GM23248 (cell line): ENCODE measurements around the gene CCDC188. TPM values are rescaled to one million over a fixed set of nuclear protein-coding genes. Genes with fewer than 3 reads are reported as not detected.

Experiments
- DNase-seq: peaks from one replicate; pipeline ENCODE4 v3.0.0-alpha.2; 2015
- H2AFZ ChIP-seq: fragments of 200-600 bp; sonication (generic); 2 replicates; pipeline ENCODE4 v1.6.1; 2016; ENCODE audit warnings: antibody characterized with exemption
- H3F3A ChIP-seq: fragments of 200-600 bp; sonication (generic); 2 replicates; pipeline ENCODE4 v1.6.1; 2016; ENCODE audit warnings: mild to moderate bottlenecking, antibody characterized with exemption, mixed run types; ENCODE audit not compliant: insufficient read depth
- H3K27ac ChIP-seq: fragments of 200-600 bp; sonication (generic); 2 replicates; pipeline ENCODE4 v1.5.1; 2016; ENCODE audit warnings: mild to moderate bottlenecking
- H3K27me3 ChIP-seq: fragments of 200-600 bp; sonication (generic); replicated peaks from 2 replicates; pipeline ENCODE4 v1.6.1; 2016; ENCODE audit warnings: mild to moderate bottlenecking; ENCODE audit not compliant: insufficient read depth
- H3K36me3 ChIP-seq: fragments of 200-600 bp; sonication (generic); 2 replicates; pipeline ENCODE4 v1.6.1; 2016; ENCODE audit warnings: low read depth, mild to moderate bottlenecking
- H3K4me1 ChIP-seq: fragments of 200-600 bp; sonication (generic); 2 replicates; pipeline ENCODE4 v1.6.1; 2016; ENCODE audit warnings: mild to moderate bottlenecking; ENCODE audit not compliant: insufficient read depth
- H3K4me2 ChIP-seq: fragments of 200-600 bp; sonication (generic); one replicate; pipeline ENCODE4 v1.6.1; 2016; ENCODE audit warnings: mild to moderate bottlenecking; ENCODE audit not compliant: unreplicated experiment
- H3K4me3 ChIP-seq: fragments of 200-600 bp; sonication (generic); 2 replicates; pipeline ENCODE4 v1.5.1; 2016; ENCODE audit warnings: mild to moderate bottlenecking
- H3K79me2 ChIP-seq: fragments of 200-600 bp; sonication (generic); 2 replicates; pipeline ENCODE4 v1.6.1; 2016; ENCODE audit warnings: mild to moderate bottlenecking; ENCODE audit not compliant: insufficient read depth
- H3K9ac ChIP-seq: fragments of 200-600 bp; sonication (generic); 2 replicates; pipeline ENCODE4 v1.6.1; 2016; ENCODE audit warnings: mild to moderate bottlenecking
- H3K9me2 ChIP-seq: fragments of 200-600 bp; sonication (generic); 2 replicates; pipeline ENCODE4 v1.6.1; 2016; ENCODE audit warnings: mixed run types, mild to moderate bottlenecking, moderate library complexity; ENCODE audit not compliant: insufficient read depth
- H3K9me3 ChIP-seq: fragments of 200-600 bp; sonication (generic); one replicate; pipeline ENCODE4 v1.6.1; 2017; ENCODE audit warnings: low read depth
- H4K20me1 ChIP-seq: fragments of 200-600 bp; sonication (generic); 2 replicates; pipeline ENCODE4 v1.6.0; 2016; ENCODE audit not compliant: insufficient read depth
- EZH2 ChIP-seq: fragments of 200-600 bp; sonication (generic); IDR thresholded peaks from 2 replicates; pipeline ENCODE4 v1.6.1; 2018; ENCODE audit warnings: antibody characterized with exemption, mild to moderate bottlenecking; ENCODE audit not compliant: insufficient read depth, poor library complexity, severe bottlenecking
- EZH2phosphoT487 ChIP-seq: fragments of 200-600 bp; sonication (generic); IDR thresholded peaks from 2 replicates; pipeline ENCODE4 v1.6.1; 2018; ENCODE audit warnings: antibody characterized with exemption, moderate library complexity, mild to moderate bottlenecking, low read depth; ENCODE audit not compliant: insufficient read depth
- WGBS, 2 experiments: methylation state at CpG; one replicate each; pipeline ENCODE4 v1.1.6; 2015 to 2017; ENCODE audit warnings: low lambda C conversion rate in 2 of 2, low coverage in 1 of 2; ENCODE audit errors: missing lambda C conversion rate in 2 of 2; 5-methylcytosine and 5-hydroxymethylcytosine counted together
- in situ Hi-C: fragments of 300-500 bp; cut with MboI; formaldehyde crosslinking; loops from 2 replicates; pipeline ENCODE4 v1.15.0; 2020
- polyA plus RNA-seq: library from polyadenylated mRNA; unstranded; fragments of >200 nt; fragmentation: Nextera tagmentation; extraction: Ambion mirVana; gene quantifications from 2 replicates; pipeline ENCODE4 v1.2.1, GENCODE V29; 2016
- total RNA-seq: library from RNA; depleted of rRNA; stranded (reverse); fragments of >200 nt; shearing (Covaris generic); gene quantifications from 2 replicates; pipeline ENCODE4 v1.2.3, GENCODE V29; 2014

Gene CCDC188
- total and polyA plus RNA-seq, 2 experiments from 2014 or later = 1.2 to 1.8 TPM

- 87 to 95% methylated on average over 10 to 13 of the region's 22 CpGs for WGBS, 2 experiments
- in situ Hi-C loops = no loop called here
- H3K9me2 ChIP-seq = no peaks in the 10 kb centered on the region
- H4K20me1 ChIP-seq = no peaks in the 10 kb centered on the region
- H3F3A ChIP-seq = peaks cover 6% of the 10 kb centered on the region; the same call in 1 of the 2 replicates
- H3K27ac ChIP-seq = no peak overlapping the region
- no peak for DNase-seq
- H3K9me3 ChIP-seq = no peaks in the 10 kb centered on the region
- peaks cover 6% of the 10 kb centered on the region for H3K4me1 ChIP-seq
- no peak overlapping the region for H2AFZ ChIP-seq
- no peak overlapping the region for H3K4me3 ChIP-seq
- H3K27me3 ChIP-seq = no peaks in the 10 kb centered on the region
- H3K9ac ChIP-seq = no peak overlapping the region
- H3K4me2 ChIP-seq = no peak overlapping the region
- TF ChIP-seq EZH2 (no peak), EZH2phosphoT487 (no peak)
- no peaks in the 10 kb centered on the region for H3K36me3 ChIP-seq
- no peaks in the 10 kb centered on the region for H3K79me2 ChIP-seq
Measured at GRCh38 chr22:20146777-20147176, 4.1 kb downstream of the CCDC188 start.

GRCh38 chr22:20145832-20146223 is 5.0 kb downstream of the CCDC188 start:
- no peak for DNase-seq
- Histone ChIP-seq H3K4me3 (no peak overlapping the region), H3K27ac (no peak overlapping the region), H3K27me3 (no peaks in the 10 kb centered on the region), H4K20me1 (no peaks in the 10 kb centered on the region), H3K9ac (no peak overlapping the region), H3K9me2 (no peaks in the 10 kb centered on the region), H3K4me2 (no peak overlapping the region), H3K36me3 (no peaks in the 10 kb centered on the region), H3K4me1 (peaks cover 14% of the 10 kb centered on the region), H3K9me3 (no peaks in the 10 kb centered on the region), H2AFZ (no peak overlapping the region), H3F3A (peaks cover 6% of the 10 kb centered on the region; the same call in 1 of the 2 replicates), H3K79me2 (no peaks in the 10 kb centered on the region; the same call in 1 of the 2 replicates)
- 94 to 97% methylated on average over 17 to 21 of the region's 21 CpGs for WGBS, 2 experiments
- no peak for TF ChIP-seq EZH2phosphoT487
- TF ChIP-seq EZH2 = no peak
- in situ Hi-C loops = no loop called here

- H3K27me3 ChIP-seq = no peaks in the 10 kb centered on the region
- H3K4me1 ChIP-seq = peaks cover 14% of the 10 kb centered on the region
- no peak overlapping the region for H3K4me2 ChIP-seq
- no peaks in the 10 kb centered on the region; the same call in 1 of the 2 replicates for H3K79me2 ChIP-seq
- DNase-seq = no peak
- in situ Hi-C loops = no loop called here
- H3K9ac ChIP-seq = no peak overlapping the region
- H3K9me2 ChIP-seq = no peaks in the 10 kb centered on the region
- no peak overlapping the region for H3K4me3 ChIP-seq
- no peak overlapping the region for H2AFZ ChIP-seq
- no peaks in the 10 kb centered on the region for H3K9me3 ChIP-seq
- TF ChIP-seq EZH2phosphoT487 (no peak), EZH2 (no peak)
- H3F3A ChIP-seq = peaks cover 6% of the 10 kb centered on the region; the same call in 1 of the 2 replicates
- no peaks in the 10 kb centered on the region for H4K20me1 ChIP-seq
- no peaks in the 10 kb centered on the region for H3K36me3 ChIP-seq
- no peak overlapping the region for H3K27ac ChIP-seq
- WGBS, 2 experiments = 96% methylated on average over 14 to 22 of the region's 22 CpGs
Measured at GRCh38 chr22:20145206-20145831, 5.5 kb downstream of the CCDC188 start.

- Histone ChIP-seq H3K27me3 (no peaks in the 10 kb centered on the region), H3K4me3 (no peak overlapping the region), H3K9me3 (no peaks in the 10 kb centered on the region), H3K9me2 (no peaks in the 10 kb centered on the region), H3K36me3 (no peaks in the 10 kb centered on the region), H3F3A (peaks cover 6% of the 10 kb centered on the region; the same call in 1 of the 2 replicates), H2AFZ (no peak overlapping the region), H3K27ac (no peak overlapping the region), H4K20me1 (no peaks in the 10 kb centered on the region), H3K4me2 (no peak overlapping the region), H3K9ac (no peak overlapping the region), H3K4me1 (peaks cover 14% of the 10 kb centered on the region), H3K79me2 (peaks cover 8% of the 10 kb centered on the region)
- in situ Hi-C loops = no loop called here
- TF ChIP-seq EZH2phosphoT487 (no peak), EZH2 (no peak)
- no peak for DNase-seq
- WGBS, 2 experiments = 89% methylated on average over 19 of the region's 19 CpGs
Measured at GRCh38 chr22:20143883-20144665, 6.8 kb downstream of the CCDC188 start.
